HepG2 (cell line): ENCODE measurements around the gene RGP1. TPM values are rescaled to one million over a fixed set of nuclear protein-coding genes. Genes with fewer than 3 reads are reported as not detected.

Experiments used
- ATAC-seq: fragments of 200-7000 bp; cut with Tn5 transposase; 3 replicates; pipeline ENCODE4 v1.9.1; 2020; ENCODE audit warnings: mild to moderate bottlenecking, moderate library complexity
- BruUV-seq: library from RNA; stranded (reverse); fragments of 400-500 nt; replicated peaks from 2 replicates; lab custom pipeline; 2021; lab: Mats Ljungman, UMichigan
- CTCF ChIA-PET: fragments of 300-600 bp; formaldehyde crosslinking; extraction: SDS; loops from one replicate; lab custom pipeline; 2021; ENCODE audit warnings: low total read pairs, inconsistent platforms, low intra/inter-chr PET ratio; lab: Yijun Ruan, JAX
- POLR2A ChIA-PET: fragments of 350-600 bp; sonication (Branson Sonifier 250); formaldehyde crosslinking; loops from one replicate; lab custom pipeline; 2020; ENCODE audit warnings: antibody characterized with exemption, inconsistent platforms; lab: Yijun Ruan, JAX
- DNase-seq: peaks from one replicate; pipeline ENCODE4 v3.0.0-alpha.2; 2015; ENCODE audit warnings: low spot score
- FAIRE-seq: peaks from 3 replicates; lab custom pipeline; 2011; peaks lifted over from hg19 to GRCh38; lab: Jason Lieb, UNC
- H2AFZ ChIP-seq: one replicate; pipeline ENCODE4 v1.6.1; 2011; ENCODE audit warnings: low read length, inconsistent platforms
- H3K27ac ChIP-seq: fragments of 300-600 bp; 3 replicates; pipeline ENCODE4 v1.8.0; 2011; ENCODE audit warnings: mixed run types, mild to moderate bottlenecking, mixed read lengths, low read length, inconsistent platforms; ENCODE audit not compliant: insufficient read depth; ENCODE audit errors: extremely low read length
- H3K27me3 ChIP-seq, 2 experiments: fragments of 200-600 bp in 1 of 2; 2 replicates in 1 of 2; 3 replicates in 1 of 2; pipeline versions ENCODE4 v1.6.0 to v1.8.0; 2011; ENCODE audit warnings: low read length in 2 of 2, mild to moderate bottlenecking in 2 of 2, moderate library complexity in 2 of 2, inconsistent platforms in 1 of 2; ENCODE audit not compliant: insufficient read depth in 2 of 2, control insufficient read depth in 1 of 2
- H3K36me3 ChIP-seq, 2 experiments: fragments of 200-600 bp in 1 of 2; replicated peaks in 1 of 2; 2 replicates in 1 of 2; 3 replicates in 1 of 2; pipeline versions ENCODE4 v1.5.1 to v1.8.0; 2011; ENCODE audit warnings: low read length in 2 of 2, inconsistent platforms in 1 of 2; ENCODE audit not compliant: insufficient read depth in 2 of 2, control insufficient read depth in 1 of 2
- H3K4me1 ChIP-seq: 2 replicates; pipeline ENCODE4 v1.5.1; 2012; ENCODE audit warnings: low read length, inconsistent platforms; ENCODE audit not compliant: insufficient read depth
- H3K4me2 ChIP-seq: 2 replicates; pipeline ENCODE4 v1.6.0; 2011; ENCODE audit warnings: low read depth, low read length, inconsistent platforms
- H3K4me3 ChIP-seq, 3 experiments: fragments of 200-600 bp in 1 of 3; sonication (generic), shearing (Covaris generic) in 1 of 3; replicated peaks in 1 of 3; 2 replicates each; pipeline ENCODE4 v1.5.1; 2011 to 2016; ENCODE audit warnings: low read length in 3 of 3, inconsistent platforms in 2 of 3, low read depth in 2 of 3, mild to moderate bottlenecking in 2 of 3, control low read depth in 1 of 3, mixed read lengths in 1 of 3; ENCODE audit not compliant: insufficient read depth in 1 of 3
- H3K79me2 ChIP-seq: one replicate; pipeline ENCODE4 v1.6.1; 2011; ENCODE audit warnings: low read length, inconsistent platforms; ENCODE audit not compliant: insufficient read depth
- H3K9ac ChIP-seq: 2 replicates; pipeline ENCODE4 v1.6.0; 2011; ENCODE audit warnings: mild to moderate bottlenecking, low read depth, low read length, inconsistent platforms; ENCODE audit not compliant: insufficient read depth
- H3K9me3 ChIP-seq: 2 replicates; pipeline ENCODE4 v1.5.1; 2012; ENCODE audit warnings: mild to moderate bottlenecking, low read length
- H4K20me1 ChIP-seq: 2 replicates; pipeline ENCODE4 v1.6.0; 2011; ENCODE audit warnings: inconsistent platforms, mild to moderate bottlenecking, low read length, moderate library complexity; ENCODE audit not compliant: insufficient read depth
- ASH2L ChIP-seq: fragments of 300-600, 200-600 bp; sonication (generic); IDR thresholded peaks from 2 replicates; pipeline ENCODE4 v1.7.0; 2017; ENCODE audit warnings: low read depth, mild to moderate bottlenecking, moderate library complexity, mixed read lengths, low read length; ENCODE audit not compliant: insufficient read length
- CTCF ChIP-seq: sonication (generic); formaldehyde crosslinking; IDR thresholded peaks from 2 replicates; pipeline ENCODE4 v1.5.0; 2020; ENCODE audit warnings: mild to moderate bottlenecking, missing genetic modification reagents, moderate library complexity
- GATAD2A ChIP-seq: IDR thresholded peaks from 2 replicates; pipeline ENCODE4 v1.6.1; 2016
- HES4 ChIP-seq: sonication (generic); formaldehyde crosslinking; IDR thresholded peaks from 2 replicates; pipeline ENCODE4 v1.9.0; 2021; ENCODE audit warnings: mild to moderate bottlenecking, missing genetic modification reagents, borderline replicate concordance
- KDM2A ChIP-seq: sonication (generic); formaldehyde crosslinking; IDR thresholded peaks from 2 replicates; pipeline ENCODE4 v1.4.0; 2020; ENCODE audit warnings: low read depth, missing genetic modification reagents, borderline replicate concordance
- NFKB2 ChIP-seq: sonication (generic); formaldehyde crosslinking; IDR thresholded peaks from 2 replicates; pipeline ENCODE4 v1.4.0; 2020; ENCODE audit warnings: missing genetic modification reagents, borderline replicate concordance
- PBX3 ChIP-seq: sonication (generic); formaldehyde crosslinking; IDR thresholded peaks from 2 replicates; pipeline ENCODE4 v1.8.1; 2023; ENCODE audit warnings: missing genetic modification reagents, inconsistent platforms, borderline replicate concordance
- SAP130 ChIP-seq: IDR thresholded peaks from 2 replicates; pipeline ENCODE4 v1.6.1; 2016; ENCODE audit warnings: low read depth
- TFAP4 ChIP-seq: sonication (generic); IDR thresholded peaks from 2 replicates; pipeline ENCODE4 v1.6.1; 2016; ENCODE audit warnings: low read depth, borderline replicate concordance
- ZEB1 ChIP-seq: IDR thresholded peaks from 2 replicates; pipeline ENCODE4 v1.6.1; 2012; ENCODE audit warnings: mild to moderate bottlenecking, low read depth, inconsistent platforms; ENCODE audit not compliant: insufficient replicate concordance
- ZNF253 ChIP-seq: sonication (generic); formaldehyde crosslinking; IDR thresholded peaks from 2 replicates; pipeline ENCODE4 v1.8.0; 2022; ENCODE audit warnings: mild to moderate bottlenecking, missing genetic modification reagents, borderline replicate concordance
- ZNF296 ChIP-seq: sonication (generic); formaldehyde crosslinking; conservative IDR thresholded peaks from 2 replicates; pipeline ENCODE4 v1.5.0; 2020; ENCODE audit warnings: mild to moderate bottlenecking, missing genetic modification reagents
- ZNF543 ChIP-seq: sonication (generic); formaldehyde crosslinking; IDR thresholded peaks from 2 replicates; pipeline ENCODE4 v1.4.0; 2020; ENCODE audit warnings: mild to moderate bottlenecking, missing genetic modification reagents
- ZNF607 ChIP-seq: sonication (generic); formaldehyde crosslinking; IDR thresholded peaks from 2 replicates; pipeline ENCODE4 v1.5.1; 2020; ENCODE audit warnings: missing genetic modification reagents, mild to moderate bottlenecking, borderline replicate concordance
- ZNF784 ChIP-seq: sonication (generic); formaldehyde crosslinking; IDR thresholded peaks from 2 replicates; pipeline ENCODE4 v1.5.1; 2020; ENCODE audit warnings: missing genetic modification reagents, mild to moderate bottlenecking, borderline replicate concordance
- ZNF891 ChIP-seq: sonication (generic); formaldehyde crosslinking; IDR thresholded peaks from 2 replicates; pipeline ENCODE4 v1.5.0; 2020; ENCODE audit warnings: mild to moderate bottlenecking, missing genetic modification reagents
- WGBS: methylation state at CpG from one replicate; pipeline ENCODE4 v1.1.6; 2017; ENCODE audit warnings: low lambda C conversion rate; 5-methylcytosine and 5-hydroxymethylcytosine counted together
- in situ Hi-C: cut with HindIII; loops from 2 replicates; pipeline ENCODE4 v1.10.0; 2017; ENCODE audit warnings: low pct_unique_long_range_greater_than_20kb; ENCODE audit not compliant: extremely low pct_ligation_motif_present
- intact Hi-C: fragments of 100-400 bp; cut with micrococcal nuclease; formaldehyde crosslinking; loops from one replicate; pipeline ENCODE4 v1.10.0; 2022; ENCODE audit not compliant: unreplicated experiment
- polyA plus RNA-seq, 8 experiments: library from polyadenylated mRNA; depleted of rRNA in 3 of 8; stranded (reverse) in 7 of 8; unstranded in 1 of 8; fragments of >200 nt; fragmentation: Illumina TruSeq in 4 of 8; extraction: Trizol in 4 of 8; gene quantifications; 2 replicates each; pipeline versions ENCODE4 v1.2.1 to v1.2.3, GENCODE V29; 2011 to 2016; ENCODE audit warnings: low read depth in 4 of 8, missing spikeins in 1 of 8, mixed read lengths in 1 of 8; ENCODE audit not compliant: insufficient read depth in 1 of 8
- total RNA-seq, 5 experiments: library from RNA; depleted of rRNA; stranded (reverse); fragments of >200 nt; fragmentation: Illumina TruSeq; extraction: Trizol; gene quantifications; 2 replicates each; pipeline ENCODE4 v1.2.3, GENCODE V29; 2016; ENCODE audit warnings: low read depth in 1 of 5

RGP1 gene
- total and polyA plus RNA-seq, 2 of the 13 experiments (the other 11 are each of a cell fraction or from before 2014, with no cell fraction given): 12.7 to 21.0 TPM

GRCh38 chr9:35749515-35750255 lies 598 bp downstream of the RGP1 start:
- Histone ChIP-seq H4K20me1 (peaks cover 33% of the 10 kb centered on the region), H2AFZ (no peak overlapping the region), H3K4me1 (peaks cover 36% of the 10 kb centered on the region), H3K27ac (peak overlapping the region; percentile 89), H3K79me2 (peaks cover 39% of the 10 kb centered on the region), H3K27me3 (no peaks in the 10 kb centered on the region; a peak in 2 of 5 replicates), H3K4me2 (peak overlapping the region; percentile 80), H3K9me3 (no peaks in the 10 kb centered on the region), H3K36me3 (peaks cover 9 to 32% of the 10 kb centered on the region in 2 experiments), H3K4me3 (peak overlapping the region; percentile 95 to 99 (median 98)), H3K9ac (peak overlapping the region; percentile 94)
- peak; percentile 46 for ATAC-seq
- 8% methylated on average over 17 of the region's 19 CpGs for WGBS
- ChIA-PET CTCF (no interaction called here), POLR2A (interaction anchor here (0.6 to 5.8 kb wide), 10 partner anchors 9 to 102 kb away, joined by 3 to 102 read pairs (median 9); partner anchors contain the start of genes CREB3, HINT2, SPAG8 and TLN1)
- BruUV-seq: no TSS peak
- no peak for DNase-seq
- intact Hi-C loops: loop anchor here (1.0 to 2.0 kb wide), 2 partner anchors 17 to 91 kb away; partner anchors contain the start of genes CCDC107, CREB3, RMRP and TLN1
- in situ Hi-C loops: no loop called here
- peak; percentile 23 for FAIRE-seq
- 0 out of 2 replicates have a peak, but pooled peaks have one; percentile 5 for TF ChIP-seq ZNF784
- TF ChIP-seq ZNF253: no peak
- TF ChIP-seq ZNF891 (CRISPR knock-in tag): peak; percentile 51; the same call in 1 of the 2 replicates
- peak; percentile 84; the same call in 1 of the 2 replicates for TF ChIP-seq ZNF296 (CRISPR knock-in tag)
- TF ChIP-seq SAP130 (CRISPR knock-in tag): peak; percentile 9; the same call in 1 of the 2 replicates
- TF ChIP-seq HES4: peak; percentile 2; the same call in 1 of the 2 replicates
- TF ChIP-seq ZNF607 (CRISPR knock-in tag): peak; percentile 32; the same call in 1 of the 2 replicates
- no peak for TF ChIP-seq PBX3 (CRISPR knock-in tag)
- 0 out of 2 replicates have a peak, but pooled peaks have one; percentile 6 for TF ChIP-seq GATAD2A (CRISPR knock-in tag)
- peak; percentile 46 for TF ChIP-seq ZEB1
- 0 out of 2 replicates have a peak, but pooled peaks have one; percentile 7 for TF ChIP-seq KDM2A (CRISPR knock-in tag)
- TF ChIP-seq ZNF543 (CRISPR knock-in tag): peak; percentile 88; the same call in 1 of the 2 replicates
- no peak for TF ChIP-seq ASH2L
- peak; percentile 38; the same call in 1 of the 2 replicates for TF ChIP-seq CTCF
- peak; percentile 4; the same call in 1 of the 2 replicates for TF ChIP-seq NFKB2
- peak; percentile 3; the same call in 1 of the 2 replicates for TF ChIP-seq TFAP4
